Nephron (organoid): Measurements from ENCODE around the gene SH2D7.

Experiments used
- H3K27ac Mint-ChIP-seq, 3 experiments: 2 replicates each; pipeline ENCODE4 v1.8.0; 2020; ENCODE audit warnings: mixed read lengths in 3 of 3, mild to moderate bottlenecking in 2 of 3, moderate library complexity in 1 of 3
- H3K27me3 Mint-ChIP-seq: 2 replicates; pipeline ENCODE4 v1.8.0; 2021; ENCODE audit warnings: low read depth, mild to moderate bottlenecking, moderate library complexity, mixed read lengths
- H3K36me3 Mint-ChIP-seq: 2 replicates; pipeline ENCODE4 v1.8.0; 2020; ENCODE audit warnings: low read depth, mixed read lengths
- H3K4me1 Mint-ChIP-seq: 2 replicates; pipeline ENCODE4 v1.8.0; 2020; ENCODE audit warnings: mixed read lengths
- H3K4me3 Mint-ChIP-seq, 3 experiments: 2 replicates each; pipeline ENCODE4 v1.8.0; 2020; ENCODE audit warnings: mild to moderate bottlenecking in 3 of 3, mixed read lengths in 3 of 3, moderate library complexity in 2 of 3
- H3K9me3 Mint-ChIP-seq: 2 replicates; pipeline ENCODE4 v1.8.0; 2020; ENCODE audit warnings: mixed read lengths
- TF ChIP-seq, protein P1 (sequence below), 3 experiments: fragments of 200-600 bp; sonication (generic); IDR thresholded peaks; one replicate each; pipeline ENCODE4 v1.5.0; 2021; ENCODE audit warnings: antibody characterized with exemption in 3 of 3; ENCODE audit not compliant: unreplicated experiment in 3 of 3

Gene SH2D7

DNA sequence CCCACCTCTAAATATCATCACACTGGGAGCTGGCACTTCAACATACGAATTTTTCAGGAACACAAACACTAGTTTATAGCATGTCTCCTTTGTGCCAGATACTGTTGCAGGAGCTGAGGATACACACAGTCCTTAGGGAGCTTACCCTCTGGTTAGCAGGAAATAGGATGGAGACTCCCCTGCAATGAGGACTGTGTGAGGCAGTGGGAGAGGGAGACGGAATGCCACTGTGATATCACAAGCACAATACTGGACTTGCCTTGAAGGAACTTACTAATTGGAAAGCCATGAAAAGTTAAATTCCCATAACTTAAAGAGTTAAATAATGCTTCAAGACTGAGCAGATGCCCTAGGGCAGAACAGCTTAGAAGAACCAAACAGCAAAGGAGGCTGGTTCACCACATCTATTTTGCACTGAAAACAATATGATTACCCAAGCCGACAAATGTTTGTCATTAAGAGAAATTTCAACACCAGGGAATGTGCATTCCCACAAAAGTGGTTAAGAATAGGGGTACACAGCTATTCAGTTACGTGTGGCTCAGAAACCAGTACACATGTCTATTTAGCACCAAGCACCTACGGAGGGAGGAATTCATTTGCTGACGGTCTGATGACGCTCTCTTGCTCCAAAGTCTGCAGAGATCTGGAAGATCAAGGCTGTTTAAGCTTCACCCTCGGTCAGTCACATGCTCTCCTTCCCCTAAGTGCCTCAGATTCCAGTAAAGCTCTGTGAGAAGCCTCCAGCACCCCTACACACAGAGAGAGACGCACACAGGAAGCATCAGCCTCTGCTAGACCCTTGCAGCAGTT lies 20.1 kb upstream of the SH2D7 start:
- Mint-ChIP-seq H3K27me3 (no peaks in the 10 kb centered on the region), H3K4me3 (peak overlapping the region; percentile 20 to 62 (median 30)), H3K27ac (peak overlapping the region; percentile 79 to 90 (median 83)), H3K4me1 (peaks cover 39% of the 10 kb centered on the region), H3K9me3 (no peaks in the 10 kb centered on the region), H3K36me3 (no peaks in the 10 kb centered on the region)
- TF ChIP-seq, protein P1, sequence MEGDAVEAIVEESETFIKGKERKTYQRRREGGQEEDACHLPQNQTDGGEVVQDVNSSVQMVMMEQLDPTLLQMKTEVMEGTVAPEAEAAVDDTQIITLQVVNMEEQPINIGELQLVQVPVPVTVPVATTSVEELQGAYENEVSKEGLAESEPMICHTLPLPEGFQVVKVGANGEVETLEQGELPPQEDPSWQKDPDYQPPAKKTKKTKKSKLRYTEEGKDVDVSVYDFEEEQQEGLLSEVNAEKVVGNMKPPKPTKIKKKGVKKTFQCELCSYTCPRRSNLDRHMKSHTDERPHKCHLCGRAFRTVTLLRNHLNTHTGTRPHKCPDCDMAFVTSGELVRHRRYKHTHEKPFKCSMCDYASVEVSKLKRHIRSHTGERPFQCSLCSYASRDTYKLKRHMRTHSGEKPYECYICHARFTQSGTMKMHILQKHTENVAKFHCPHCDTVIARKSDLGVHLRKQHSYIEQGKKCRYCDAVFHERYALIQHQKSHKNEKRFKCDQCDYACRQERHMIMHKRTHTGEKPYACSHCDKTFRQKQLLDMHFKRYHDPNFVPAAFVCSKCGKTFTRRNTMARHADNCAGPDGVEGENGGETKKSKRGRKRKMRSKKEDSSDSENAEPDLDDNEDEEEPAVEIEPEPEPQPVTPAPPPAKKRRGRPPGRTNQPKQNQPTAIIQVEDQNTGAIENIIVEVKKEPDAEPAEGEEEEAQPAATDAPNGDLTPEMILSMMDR (IDR thresholded peaks at IDR 0.05; ENCODE audit: unreplicated experiment in 3 of 3), result no peak

DNA sequence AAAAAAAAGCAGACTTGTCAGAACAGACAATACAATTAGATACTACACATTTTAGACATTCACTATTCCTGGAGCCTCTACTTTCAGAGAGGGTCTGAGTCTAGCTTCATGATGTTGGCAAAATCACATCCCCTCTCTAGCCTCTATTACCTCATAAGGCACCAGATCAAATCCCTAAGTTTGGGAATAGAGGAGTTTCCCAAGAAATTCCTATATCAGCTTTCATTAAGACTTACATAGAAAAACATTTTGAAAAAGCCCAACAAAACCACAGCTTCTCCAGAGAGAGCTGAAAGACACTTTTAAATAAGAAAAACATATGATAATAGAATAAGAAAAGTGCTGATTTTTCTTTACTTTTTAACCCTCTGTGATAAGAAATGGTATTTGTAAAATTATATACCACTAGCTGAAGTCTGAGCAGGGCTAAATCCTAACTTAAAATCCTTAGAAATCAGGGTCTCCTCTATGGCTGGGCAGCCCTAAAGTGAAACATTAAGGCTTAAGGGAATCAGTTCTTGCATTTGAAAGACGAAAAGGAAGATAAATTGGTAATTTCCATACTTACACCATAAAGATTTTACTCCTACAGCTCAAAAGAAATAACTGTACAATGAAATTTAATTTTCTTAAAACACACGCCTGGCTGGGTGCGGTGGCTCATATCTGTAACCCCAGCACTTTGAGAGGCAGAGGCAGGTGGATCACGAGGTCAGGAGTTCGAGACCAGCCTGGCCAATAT lies 19.1 kb upstream of the SH2D7 start:
- peak overlapping the region in 2 of 3 experiments; percentile 1 to 62 for H3K4me3 Mint-ChIP-seq
- H3K27me3 Mint-ChIP-seq, result no peaks in the 10 kb centered on the region
- H3K36me3 Mint-ChIP-seq, result no peaks in the 10 kb centered on the region
- TF ChIP-seq, protein P1 (IDR thresholded peaks at IDR 0.05; ENCODE audit: unreplicated experiment in 3 of 3), result no peak
- peak overlapping the region; percentile 79 to 90 (median 83) for H3K27ac Mint-ChIP-seq
- H3K9me3 Mint-ChIP-seq, result no peaks in the 10 kb centered on the region
- H3K4me1 Mint-ChIP-seq, result peaks cover 39% of the 10 kb centered on the region

DNA sequence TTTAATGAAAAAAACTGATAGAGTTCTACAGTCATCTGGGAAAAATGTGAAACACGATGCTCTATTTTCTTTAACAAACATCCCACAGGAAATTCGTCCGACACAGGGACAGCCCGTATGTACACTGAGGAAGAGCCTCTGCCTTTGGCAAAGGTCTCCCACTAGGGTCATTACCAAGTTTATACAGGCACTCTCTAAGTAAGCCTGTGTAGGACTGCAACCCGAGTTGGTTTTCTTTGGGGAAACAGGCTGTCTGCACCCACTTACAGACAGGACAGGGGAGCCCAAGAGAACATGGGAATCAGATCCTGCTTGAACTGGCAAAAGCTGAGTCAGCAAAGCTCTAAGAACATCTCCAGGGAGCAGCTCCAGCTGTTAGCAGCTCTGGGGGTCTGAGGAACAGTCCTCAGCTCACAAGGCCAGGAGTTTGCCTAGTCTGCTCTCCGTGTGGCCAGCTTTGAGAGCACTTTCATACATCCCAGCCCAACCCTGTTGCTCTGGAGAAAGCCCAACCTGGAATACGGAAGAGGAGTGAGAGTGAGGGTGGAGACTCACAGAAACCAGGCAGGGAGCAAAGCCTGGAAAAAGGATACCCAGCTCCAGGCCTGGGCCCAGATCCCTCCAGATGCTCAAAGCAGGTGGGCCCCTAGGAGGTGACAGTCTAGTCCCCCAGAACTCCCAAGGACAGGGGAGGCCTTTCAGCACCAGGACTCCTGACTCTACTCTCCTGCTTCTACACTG lies 16.7 kb upstream of the SH2D7 start:
- TF ChIP-seq, protein P1 (IDR thresholded peaks at IDR 0.05; ENCODE audit: unreplicated experiment in 3 of 3), result no peak
- Mint-ChIP-seq H3K4me3 (peak overlapping the region; percentile 94 to 100 (median 98)), H3K9me3 (no peaks in the 10 kb centered on the region), H3K27ac (peak overlapping the region; percentile 90 to 99 (median 98)), H3K4me1 (peaks cover 39% of the 10 kb centered on the region), H3K27me3 (no peaks in the 10 kb centered on the region), H3K36me3 (no peaks in the 10 kb centered on the region)

DNA sequence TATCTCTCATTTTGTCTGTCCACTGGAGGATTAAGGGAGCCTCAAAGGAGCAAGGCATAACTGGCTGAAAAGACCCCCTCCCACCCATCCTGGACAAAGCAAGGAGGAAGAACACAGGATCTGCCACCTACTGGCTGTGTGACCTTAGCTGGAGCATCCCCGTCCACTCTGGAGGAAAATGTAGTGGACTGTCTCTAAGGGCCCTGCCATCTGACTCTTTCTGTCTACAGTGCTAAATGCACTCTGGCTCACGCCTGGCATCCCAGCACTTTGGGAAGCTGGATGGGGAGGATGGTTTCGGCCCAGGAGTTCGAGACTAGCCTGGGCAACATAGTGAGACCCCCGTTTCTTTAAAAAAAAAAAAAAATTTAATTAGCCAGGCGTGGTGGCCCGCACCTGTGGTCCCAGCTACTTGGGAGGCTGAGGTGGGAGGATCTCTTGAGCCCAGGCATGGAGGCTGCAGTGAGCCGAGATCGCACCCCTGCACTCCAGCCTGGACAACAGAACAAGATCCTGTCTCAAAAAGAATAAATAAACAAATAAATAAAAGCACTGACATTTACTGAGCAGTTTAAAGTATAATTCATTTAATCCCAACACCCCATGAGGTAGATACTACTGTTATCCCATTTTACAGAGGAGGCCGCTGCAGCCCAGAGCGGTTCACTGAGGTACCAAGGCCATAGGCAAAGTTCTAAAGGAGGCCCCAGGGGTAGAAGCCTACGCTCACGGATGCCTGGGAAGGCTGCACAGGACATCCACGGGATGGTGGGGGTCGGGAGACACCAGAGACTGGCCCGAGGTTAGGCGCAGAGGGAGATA lies 15.9 kb upstream of the SH2D7 start:
- Mint-ChIP-seq H3K27ac (peak overlapping the region; percentile 90 to 99 (median 98)), H3K9me3 (no peaks in the 10 kb centered on the region), H3K36me3 (no peaks in the 10 kb centered on the region), H3K4me1 (peaks cover 37% of the 10 kb centered on the region), H3K27me3 (no peaks in the 10 kb centered on the region), H3K4me3 (peak overlapping the region; percentile 94 to 100 (median 98))
- TF ChIP-seq, protein P1 (IDR thresholded peaks at IDR 0.05; ENCODE audit: unreplicated experiment in 3 of 3), result peak in 1 of 3 experiments; percentile 27
